ENCODE measurements around the gene ADCK2.
"Not testable (repeated sequence)": the region's sequence is repeated elsewhere in the genome, so short reads cannot be mapped to it uniquely, and the experiment has no call there.

Gene ADCK2

GRCh38 chr7:140686921-140687320, 14.2 kb downstream of the ADCK2 start:
- no peak for DNase-seq (ENCODE audit: low read depth)
- no peak for TF ChIP-seq CTCF (IDR thresholded peaks at IDR 0.05; ENCODE audit: insufficient read depth, low read depth, low read length, missing control alignments)
- H3K4me3 ChIP-seq (ENCODE audit: low read depth, low read length), result no peak overlapping the region

- no peak for TF ChIP-seq CTCF (IDR thresholded peaks at IDR 0.05; ENCODE audit: insufficient read depth, low read depth, low read length, missing control alignments)
- H3K4me3 ChIP-seq (ENCODE audit: low read depth, low read length), result no peak overlapping the region
- no peak for DNase-seq (ENCODE audit: low read depth)
Measured at GRCh38 chr7:140688341-140688740, 15.6 kb downstream of the ADCK2 start.

- no peak for TF ChIP-seq CTCF (IDR thresholded peaks at IDR 0.05; ENCODE audit: insufficient read depth, low read depth, low read length, missing control alignments)
- DNase-seq (ENCODE audit: low read depth), result no peak
- H3K4me3 ChIP-seq (ENCODE audit: low read depth, low read length), result no peak overlapping the region
Measured at GRCh38 chr7:140689199-140690152, 16.7 kb downstream of the ADCK2 start.

- no peak for TF ChIP-seq CTCF (IDR thresholded peaks at IDR 0.05; ENCODE audit: insufficient read depth, low read depth, low read length, missing control alignments)
- no peak overlapping the region for H3K4me3 ChIP-seq (ENCODE audit: low read depth, low read length)
- DNase-seq (ENCODE audit: low read depth), result no peak
Measured at GRCh38 chr7:140691376-140692045, 18.8 kb downstream of the ADCK2 start.

- not testable (repeated sequence) for H3K4me3 ChIP-seq (ENCODE audit: low read depth, low read length); DNase-seq (ENCODE audit: low read depth)
Measured at GRCh38 chr7:140693849-140694248, 21.1 kb downstream of the ADCK2 start.

GRCh38 chr7:140694592-140694991, 21.8 kb downstream of the ADCK2 start:
- no peak for DNase-seq (ENCODE audit: low read depth)
- H3K4me3 ChIP-seq (ENCODE audit: low read depth, low read length), result no peak overlapping the region
- no peak for TF ChIP-seq CTCF (IDR thresholded peaks at IDR 0.05; ENCODE audit: insufficient read depth, low read depth, low read length, missing control alignments)

GRCh38 chr7:140695381-140695780, 22.6 kb downstream of the ADCK2 start:
- H3K4me3 ChIP-seq (ENCODE audit: low read depth, low read length), result no peak overlapping the region
- no peak for DNase-seq (ENCODE audit: low read depth)
- no peak for TF ChIP-seq CTCF (IDR thresholded peaks at IDR 0.05; ENCODE audit: insufficient read depth, low read depth, low read length, missing control alignments)
